HG03280 (cell line): ENCODE results near the gene RECQL.

Experiments
- ATAC-seq: cut with Tn5 transposase; IDR thresholded peaks from one replicate; pipeline ENCODE4 v1.9.1; 2021; ENCODE audit warnings: mild to moderate bottlenecking, moderate library complexity; ENCODE audit not compliant: unreplicated experiment

The RECQL gene, protein sequence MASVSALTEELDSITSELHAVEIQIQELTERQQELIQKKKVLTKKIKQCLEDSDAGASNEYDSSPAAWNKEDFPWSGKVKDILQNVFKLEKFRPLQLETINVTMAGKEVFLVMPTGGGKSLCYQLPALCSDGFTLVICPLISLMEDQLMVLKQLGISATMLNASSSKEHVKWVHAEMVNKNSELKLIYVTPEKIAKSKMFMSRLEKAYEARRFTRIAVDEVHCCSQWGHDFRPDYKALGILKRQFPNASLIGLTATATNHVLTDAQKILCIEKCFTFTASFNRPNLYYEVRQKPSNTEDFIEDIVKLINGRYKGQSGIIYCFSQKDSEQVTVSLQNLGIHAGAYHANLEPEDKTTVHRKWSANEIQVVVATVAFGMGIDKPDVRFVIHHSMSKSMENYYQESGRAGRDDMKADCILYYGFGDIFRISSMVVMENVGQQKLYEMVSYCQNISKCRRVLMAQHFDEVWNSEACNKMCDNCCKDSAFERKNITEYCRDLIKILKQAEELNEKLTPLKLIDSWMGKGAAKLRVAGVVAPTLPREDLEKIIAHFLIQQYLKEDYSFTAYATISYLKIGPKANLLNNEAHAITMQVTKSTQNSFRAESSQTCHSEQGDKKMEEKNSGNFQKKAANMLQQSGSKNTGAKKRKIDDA

GRCh38 chr12:21501258-21502163 lies at the start of gene RECQL, which contains the start of gene GOLT1B:
RECQL (minus strand) TSS chr12:21501635; CDS start chr12:21499570, 2,065 bp downstream.
GOLT1B (plus strand) TSS chr12:21501789; CDS start chr12:21501924, 135 bp downstream.
- peak; percentile 99 for ATAC-seq

GRCh38 chr12:21547437-21547836 lies 46.0 kb upstream of the RECQL start:
- no peak for ATAC-seq

GRCh38 chr12:21546716-21547115 lies 45.3 kb upstream of the RECQL start:
- ATAC-seq: no peak

GRCh38 chr12:21545557-21545956 lies 44.1 kb upstream of the RECQL start:
- no peak for ATAC-seq

DNA sequence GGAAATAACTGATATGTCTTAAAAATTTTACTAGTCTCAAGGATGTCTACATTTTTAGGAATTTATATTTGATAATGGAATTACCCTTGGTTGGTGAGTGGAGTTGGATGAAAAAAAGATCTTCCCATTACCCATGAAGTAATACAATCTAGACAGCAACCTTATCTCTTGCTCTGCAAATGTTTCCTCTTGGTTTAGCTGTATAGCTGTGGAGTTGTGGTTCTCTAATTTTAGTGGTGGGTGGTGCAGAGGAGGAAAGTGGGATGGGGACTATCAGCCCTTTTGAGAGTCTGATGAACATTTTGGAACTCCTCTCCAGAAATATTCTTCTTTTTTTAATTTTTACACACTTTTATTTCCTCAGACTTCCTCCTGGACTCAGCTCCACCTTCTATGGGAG lies 41.7 kb upstream of the RECQL start:
- no peak for ATAC-seq

DNA sequence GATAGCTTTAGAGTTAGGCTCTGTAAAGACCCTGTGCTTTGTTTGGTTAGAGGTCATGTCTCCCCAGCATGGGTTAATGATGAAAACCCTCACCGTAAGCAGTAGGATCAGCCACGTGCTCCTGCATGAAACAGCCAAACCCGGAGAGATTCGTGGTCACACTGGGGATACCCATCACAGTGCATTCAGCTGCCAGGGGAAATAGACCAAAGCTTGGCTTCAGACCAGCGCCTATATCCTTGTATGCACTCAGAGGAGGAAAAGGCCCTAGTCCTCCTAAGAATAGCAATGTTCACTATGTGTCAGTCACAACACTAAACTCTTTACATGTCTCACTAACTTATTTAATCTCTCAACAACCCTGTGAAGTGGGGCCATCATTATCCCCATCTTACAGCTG lies 41.0 kb upstream of the RECQL start:
- no peak for ATAC-seq

- no peak for ATAC-seq
Measured at GRCh38 chr12:21541773-21542172, 40.3 kb upstream of the RECQL start.

DNA sequence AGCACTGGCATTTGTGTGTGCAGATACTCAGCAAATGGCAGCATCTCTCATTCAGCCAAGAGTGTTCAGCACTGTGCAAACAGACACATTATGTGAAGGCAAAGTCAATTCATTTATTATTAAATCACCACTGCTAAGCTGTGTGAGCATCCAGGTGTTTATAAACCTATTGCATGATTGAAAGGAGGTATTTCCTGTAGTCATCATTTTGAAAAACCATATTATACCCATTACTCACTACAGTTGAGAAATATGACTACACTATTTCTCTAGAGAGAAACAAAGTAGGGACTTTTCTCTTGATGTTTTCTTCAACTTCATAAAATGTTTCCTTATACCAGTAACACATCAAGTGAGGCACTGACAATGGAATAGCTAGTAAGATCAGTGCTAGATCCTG lies 38.4 kb upstream of the RECQL start:
- no peak for ATAC-seq

GRCh38 chr12:21538061-21538653 lies 36.7 kb upstream of the RECQL start:
- no peak for ATAC-seq

GRCh38 chr12:21529456-21529855 lies 28.0 kb upstream of the RECQL start:
- no peak for ATAC-seq

DNA sequence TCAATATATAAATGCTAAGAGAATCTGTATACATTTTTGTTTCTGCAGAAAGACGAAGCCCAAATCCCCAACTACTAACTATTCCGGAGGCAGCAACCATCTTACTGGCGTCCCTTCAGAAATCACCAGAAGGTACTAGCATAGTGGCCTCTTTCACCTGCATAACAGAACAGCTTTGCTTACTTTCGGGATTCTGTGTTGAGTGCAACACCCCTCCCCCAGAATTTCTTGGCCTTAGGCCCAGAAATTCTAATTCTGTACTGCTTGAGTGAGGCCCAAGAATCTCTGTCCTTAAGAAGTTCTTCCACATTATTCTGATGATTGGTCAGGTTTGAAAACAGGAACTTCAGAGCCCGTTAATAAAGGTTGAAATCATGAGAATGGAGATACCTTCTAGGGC lies 27.5 kb upstream of the RECQL start:
- no peak for ATAC-seq

- peak; percentile 86 for ATAC-seq
Measured at GRCh38 chr12:21527451-21528180, 26.2 kb upstream of the RECQL start.

GRCh38 chr12:21526721-21527345 lies 25.4 kb upstream of the RECQL start:
- ATAC-seq: no peak

DNA sequence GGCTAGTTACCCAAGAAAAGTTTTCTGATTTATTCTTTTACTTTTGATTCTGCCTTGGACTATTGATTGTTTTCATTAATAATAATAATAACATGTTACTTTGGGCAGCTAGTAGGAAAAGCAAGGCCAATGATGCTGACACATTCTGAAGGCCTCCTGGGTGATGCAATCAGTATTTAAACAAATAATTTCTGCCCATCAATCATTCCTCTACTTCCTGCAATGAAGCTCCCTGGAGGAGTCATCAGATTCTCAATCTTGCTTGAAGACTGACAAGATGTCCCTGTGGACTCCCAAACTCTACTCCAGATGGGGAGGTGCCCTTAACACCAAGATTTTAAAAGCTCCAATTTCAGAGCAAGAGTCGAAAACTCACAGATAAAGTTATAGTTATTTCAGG lies 24.6 kb upstream of the RECQL start, which contains the start of gene SPX:
Gene SPX (plus strand): TSS at position 244 of the 400 bp plus-strand sequence. CDS start 177 bp downstream, outside the sequence.
- no peak for ATAC-seq

DNA sequence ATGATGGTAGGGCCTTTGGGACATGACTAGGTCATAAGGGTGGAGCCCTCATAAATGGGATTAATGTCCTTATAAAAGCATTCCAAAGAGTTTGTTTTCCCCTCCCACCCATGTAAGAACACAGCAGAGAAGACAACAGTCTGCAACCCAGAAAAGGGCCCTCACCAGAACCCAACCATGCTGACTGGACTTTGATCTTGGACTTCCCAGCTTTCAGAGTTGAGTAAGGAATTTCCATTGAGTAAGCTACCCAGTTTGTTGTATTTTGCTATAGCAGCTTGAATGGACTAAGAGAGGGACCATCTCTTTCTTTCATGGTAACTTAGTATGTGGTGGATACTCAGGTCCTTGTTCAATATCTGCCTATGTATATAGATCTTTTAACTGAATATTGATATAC lies 21.7 kb upstream of the RECQL start:
- ATAC-seq: no peak

DNA sequence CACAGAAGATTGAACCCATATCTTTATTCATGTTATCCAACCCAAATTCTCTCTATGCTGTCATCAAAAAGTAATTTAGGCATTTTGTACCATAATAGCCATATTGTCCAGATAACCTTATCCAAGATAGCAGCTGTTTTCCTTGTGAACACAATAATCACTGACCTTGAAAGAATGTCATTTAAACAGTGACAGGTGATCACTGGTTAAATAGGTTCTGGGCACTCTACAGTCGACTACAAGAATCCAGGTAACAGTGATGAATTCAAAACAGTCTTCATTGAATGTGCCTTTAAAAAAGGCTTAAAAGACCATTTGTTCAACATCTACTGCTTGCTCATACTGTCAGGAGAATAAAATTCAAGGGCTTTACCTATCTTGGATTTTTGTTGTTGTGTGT lies 20.1 kb upstream of the RECQL start:
- ATAC-seq: no peak

- ATAC-seq: no peak
Measured at GRCh38 chr12:21518451-21518850, 17.0 kb upstream of the RECQL start.

DNA sequence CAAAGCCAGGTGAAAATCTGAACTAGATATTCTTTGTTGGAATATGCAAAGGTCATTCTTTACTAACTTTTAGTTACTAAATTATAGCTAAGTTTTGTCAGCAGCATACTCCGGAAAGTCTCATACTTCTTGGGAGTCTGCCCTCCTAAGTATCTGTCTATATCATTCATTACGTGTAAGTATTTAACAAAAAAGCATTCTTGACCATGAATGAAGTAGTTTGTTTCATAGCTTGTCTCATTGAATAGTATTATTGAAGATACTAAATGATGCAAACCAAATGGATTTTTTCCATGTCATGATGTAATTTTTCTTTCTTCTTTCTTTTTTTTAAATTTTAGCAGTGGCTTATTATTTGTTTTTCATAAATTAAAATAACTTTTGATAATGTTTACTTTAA lies 14.8 kb upstream of the RECQL start:
- ATAC-seq: no peak

DNA sequence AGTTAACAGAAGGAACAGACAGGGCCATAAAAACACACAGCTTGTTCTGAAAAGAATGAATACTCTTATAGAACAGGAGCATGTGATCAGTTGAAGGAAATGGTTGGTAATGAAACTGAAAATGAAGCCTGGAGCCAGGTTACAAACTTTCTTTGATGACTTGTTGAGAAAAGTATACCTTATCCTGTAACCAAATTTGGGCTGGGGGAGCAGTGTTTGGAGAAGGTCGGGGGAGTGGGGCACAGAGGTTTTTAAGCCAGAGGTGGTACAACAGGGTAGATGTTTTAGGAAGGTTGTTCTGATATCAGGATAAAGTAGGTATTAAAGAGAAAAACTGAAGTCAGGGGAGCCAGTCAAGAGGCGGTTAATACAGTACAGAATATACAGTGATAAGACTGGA lies 8.3 kb upstream of the RECQL start:
- ATAC-seq: peak; percentile 91

- ATAC-seq: no peak
Measured at GRCh38 chr12:21507849-21508248, 6.4 kb upstream of the RECQL start.
